HepG2 (cell line): ENCODE measurements around the gene ACSF3. TPM values are rescaled to one million over a fixed set of nuclear protein-coding genes. Genes with fewer than 3 reads are reported as not detected.

Source experiments
- BRD4 ChIP-seq: sonication (generic); formaldehyde crosslinking; IDR thresholded peaks from 2 replicates; pipeline ENCODE4 v1.4.0; 2020; ENCODE audit warnings: missing genetic modification reagents
- CENPT ChIP-seq: sonication (generic); formaldehyde crosslinking; IDR thresholded peaks from 2 replicates; pipeline ENCODE4 v1.8.0; 2022; ENCODE audit warnings: low read depth, mild to moderate bottlenecking, moderate library complexity, missing genetic modification reagents
- EP300 ChIP-seq, 3 experiments: sonication (generic) in 1 of 3; formaldehyde crosslinking in 1 of 3; IDR thresholded peaks; 2 replicates each; pipeline versions ENCODE4 v1.5.1 to v1.6.1; 2011 to 2020; ENCODE audit warnings: low read depth in 2 of 3, low read length in 2 of 3, borderline replicate concordance in 1 of 3, improper control_type of control experiment in 1 of 3, mild to moderate bottlenecking in 1 of 3, missing genetic modification reagents in 1 of 3, moderate library complexity in 1 of 3
- HNRNPL ChIP-seq: fragments of 200-400 bp; formaldehyde crosslinking; IDR thresholded peaks from 2 replicates; pipeline ENCODE4 v1.6.1; 2017; ENCODE audit warnings: mild to moderate bottlenecking, low read depth, low read length
- KMT2A ChIP-seq: sonication (generic); formaldehyde crosslinking; IDR thresholded peaks from 2 replicates; pipeline ENCODE4 v1.4.0; 2020; ENCODE audit warnings: missing genetic modification reagents
- KMT2B ChIP-seq: IDR thresholded peaks from 2 replicates; pipeline ENCODE4 v1.6.1; 2016; ENCODE audit warnings: missing genetic modification reagents, missing compliant biosample characterization
- TOPORS ChIP-seq: sonication (generic); formaldehyde crosslinking; IDR thresholded peaks from 2 replicates; pipeline ENCODE4 v1.8.0; 2023; ENCODE audit warnings: mild to moderate bottlenecking, missing genetic modification reagents
- ZBTB49 ChIP-seq: sonication (generic); formaldehyde crosslinking; IDR thresholded peaks from 2 replicates; pipeline ENCODE4 v1.4.0; 2020; ENCODE audit warnings: missing genetic modification reagents, borderline replicate concordance
- ZNF142 ChIP-seq: sonication (generic); formaldehyde crosslinking; IDR thresholded peaks from 2 replicates; pipeline ENCODE4 v1.4.0; 2020; ENCODE audit warnings: missing genetic modification reagents
- ZNF18 ChIP-seq: sonication (generic); formaldehyde crosslinking; IDR thresholded peaks from 2 replicates; pipeline ENCODE4 v1.8.0; 2022; ENCODE audit warnings: mild to moderate bottlenecking, missing genetic modification reagents; ENCODE audit not compliant: insufficient replicate concordance
- ZNF317 ChIP-seq: sonication (generic); formaldehyde crosslinking; IDR thresholded peaks from 2 replicates; pipeline ENCODE4 v1.5.0; 2020; ENCODE audit warnings: mild to moderate bottlenecking, missing genetic modification reagents
- ZNF430 ChIP-seq: sonication (generic); formaldehyde crosslinking; IDR thresholded peaks from 2 replicates; pipeline ENCODE4 v1.9.0; 2021; ENCODE audit warnings: mild to moderate bottlenecking, missing genetic modification reagents
- ZNF512 ChIP-seq: sonication (generic); formaldehyde crosslinking; IDR thresholded peaks from 2 replicates; pipeline ENCODE4 v1.4.0; 2020; ENCODE audit warnings: mild to moderate bottlenecking, missing genetic modification reagents
- ZNF563 ChIP-seq: sonication (generic); formaldehyde crosslinking; IDR thresholded peaks from 2 replicates; pipeline ENCODE4 v1.8.0; 2022; ENCODE audit warnings: mild to moderate bottlenecking, moderate library complexity, missing genetic modification reagents
- ZNF766 ChIP-seq: sonication (generic); formaldehyde crosslinking; IDR thresholded peaks from 2 replicates; pipeline ENCODE4 v1.5.0; 2020; ENCODE audit warnings: missing genetic modification reagents, borderline replicate concordance
- polyA plus RNA-seq, 8 experiments: library from polyadenylated mRNA; depleted of rRNA in 3 of 8; stranded (reverse) in 7 of 8; unstranded in 1 of 8; fragments of >200 nt; fragmentation: Illumina TruSeq in 4 of 8; extraction: Trizol in 4 of 8; gene quantifications; 2 replicates each; pipeline versions ENCODE4 v1.2.1 to v1.2.3, GENCODE V29; 2011 to 2016; ENCODE audit warnings: low read depth in 4 of 8, missing spikeins in 1 of 8, mixed read lengths in 1 of 8; ENCODE audit not compliant: insufficient read depth in 1 of 8
- total RNA-seq, 5 experiments: library from RNA; depleted of rRNA; stranded (reverse); fragments of >200 nt; fragmentation: Illumina TruSeq; extraction: Trizol; gene quantifications; 2 replicates each; pipeline ENCODE4 v1.2.3, GENCODE V29; 2016; ENCODE audit warnings: low read depth in 1 of 5

ACSF3 gene
- total and polyA plus RNA-seq, 2 of the 13 experiments (the other 11 are each of a cell fraction or from before 2014, with no cell fraction given): 14.9 to 30.6 TPM

GRCh38 chr16:89197633-89198416 is 104.2 kb downstream of the ACSF3 start (continued):
- no peak for TF ChIP-seq ZNF142 (CRISPR knock-in tag)
- TF ChIP-seq ZNF512: no peak
- no peak for TF ChIP-seq TOPORS (CRISPR knock-in tag)
- no peak; the same call in 1 of the 2 replicates for TF ChIP-seq KMT2B (CRISPR knock-in tag)
- peak; percentile 92 for TF ChIP-seq ZNF430
- TF ChIP-seq HNRNPL: peak; percentile 100
- TF ChIP-seq ZNF766: 0 out of 2 replicates have a peak, but pooled peaks have one; percentile 19
- TF ChIP-seq ZBTB49 (CRISPR knock-in tag): no peak
- peak; percentile 61; the same call in 1 of the 2 replicates for TF ChIP-seq KMT2A (CRISPR knock-in tag)
- no peak for TF ChIP-seq ZNF317 (CRISPR knock-in tag)
- TF ChIP-seq ZNF18 (CRISPR knock-in tag): peak; percentile 46
- 0 out of 2 replicates have a peak, but pooled peaks have one; percentile 33 for TF ChIP-seq CENPT
- TF ChIP-seq ZNF563: no peak
- peak; percentile 81 to 85; a peak in 2 of 4 replicates for TF ChIP-seq EP300 (IDR thresholded peaks at IDR 0.05; ENCODE audit: low read depth in 2 of 2, low read length in 2 of 2)
- peak; percentile 94 for TF ChIP-seq EP300 (CRISPR knock-in tag; IDR thresholded peaks at IDR 0.05; ENCODE audit: borderline replicate concordance)
- peak; percentile 68; the same call in 1 of the 2 replicates for TF ChIP-seq BRD4 (CRISPR knock-in tag)
